DMS153 (cell line): ENCODE data around the gene TEX54.
"Not testable (repeated sequence)": the region's sequence is repeated elsewhere in the genome, so short reads cannot be mapped to it uniquely, and the experiment has no call there.

ENCODE experiments used
- DNase-seq: peaks from one replicate; lab custom pipeline; 2025; lab: John Stamatoyannopoulos, UW

The TEX54 gene

GRCh38 chr11:62855571-62856332 lies 23.1 kb upstream of the TEX54 start:
- DNase-seq: peak; percentile 95

- DNase-seq: no peak
Measured at GRCh38 chr11:62854825-62855570, 22.4 kb upstream of the TEX54 start.

- no peak for DNase-seq
Measured at GRCh38 chr11:62854013-62854824, 21.6 kb upstream of the TEX54 start.

GRCh38 chr11:62853279-62853965 lies 20.8 kb upstream of the TEX54 start:
- DNase-seq: no peak

- no peak for DNase-seq
Measured at GRCh38 chr11:62852523-62853188, 20.0 kb upstream of the TEX54 start.

- no peak for DNase-seq
Measured at GRCh38 chr11:62851807-62852522, 19.3 kb upstream of the TEX54 start.

- no peak for DNase-seq
Measured at GRCh38 chr11:62850911-62851806, 18.5 kb upstream of the TEX54 start.

- no peak for DNase-seq
Measured at GRCh38 chr11:62847767-62848314, 15.2 kb upstream of the TEX54 start.

GRCh38 chr11:62846177-62846576 lies 13.5 kb upstream of the TEX54 start:
- DNase-seq: no peak

- DNase-seq: no peak
Measured at GRCh38 chr11:62844154-62844553, 11.5 kb upstream of the TEX54 start.

- DNase-seq: no peak
Measured at GRCh38 chr11:62843466-62843865, 10.8 kb upstream of the TEX54 start.

GRCh38 chr11:62842891-62843290 lies 10.2 kb upstream of the TEX54 start:
- DNase-seq: not testable (repeated sequence)

- DNase-seq: peak; percentile 39
Measured at GRCh38 chr11:62842171-62842741, 9.6 kb upstream of the TEX54 start.

- DNase-seq: peak; percentile 99
Measured at GRCh38 chr11:62841361-62842170, 8.9 kb upstream of the TEX54 start.

GRCh38 chr11:62840721-62841360 lies 8.2 kb upstream of the TEX54 start:
- DNase-seq: peak; percentile 49

GRCh38 chr11:62839050-62839945 lies 6.7 kb upstream of the TEX54 start, which contains the start of gene WDR74:
TSS of gene WDR74 (minus strand) at chr11:62839590. CDS start at chr11:62839570, 20 bp downstream.
- peak; percentile 76 for DNase-seq
